Endodermal cell (in vitro differentiated cells): ENCODE measurements around the gene MYOF. TPM values are rescaled to one million over a fixed set of nuclear protein-coding genes. Genes with fewer than 3 reads are reported as not detected.
"Not testable (repeated sequence)": the region's sequence is repeated elsewhere in the genome, so short reads cannot be mapped to it uniquely, and the experiment has no call there.

ENCODE experiments used
- DNase-seq: peaks from one replicate; pipeline ENCODE4 v3.0.0-alpha.2; 2017
- H3K27ac ChIP-seq: 2 replicates; pipeline ENCODE4 v1.5.1; 2013; ENCODE audit warnings: mild to moderate bottlenecking, low read depth, low read length, moderate library complexity
- H3K27me3 ChIP-seq: 2 replicates; pipeline ENCODE4 v1.6.1; 2013; ENCODE audit warnings: mild to moderate bottlenecking, low read length, moderate library complexity; ENCODE audit not compliant: insufficient read depth, control insufficient read depth, poor library complexity, severe bottlenecking
- H3K36me3 ChIP-seq: 2 replicates; pipeline ENCODE4 v1.7.0; 2013; ENCODE audit warnings: mild to moderate bottlenecking, low read length, moderate library complexity; ENCODE audit not compliant: control insufficient read depth, insufficient read depth
- H3K4me1 ChIP-seq: one replicate; pipeline ENCODE4 v1.7.0; 2013; ENCODE audit warnings: low read length; ENCODE audit not compliant: control insufficient read depth, insufficient read depth
- H3K4me3 ChIP-seq: 2 replicates; pipeline ENCODE4 v1.5.1; 2013; ENCODE audit warnings: mild to moderate bottlenecking, low read length, moderate library complexity
- H3K9ac ChIP-seq: 2 replicates; pipeline ENCODE4 v1.6.1; 2013; ENCODE audit warnings: mild to moderate bottlenecking, low read length, moderate library complexity; ENCODE audit not compliant: poor library complexity, severe bottlenecking; ENCODE audit errors: extremely low read depth
- H3K9me3 ChIP-seq: 2 replicates; pipeline ENCODE4 v1.6.1; 2013; ENCODE audit warnings: mild to moderate bottlenecking, low read length, moderate library complexity; ENCODE audit not compliant: control insufficient read depth
- H3K27ac Mint-ChIP-seq: 2 replicates; pipeline ENCODE4 v1.8.0; 2020; ENCODE audit warnings: mixed read lengths
- H3K27me3 Mint-ChIP-seq: 2 replicates; pipeline ENCODE4 v1.8.0; 2021; ENCODE audit warnings: mild to moderate bottlenecking, mixed read lengths; ENCODE audit not compliant: insufficient read depth
- H3K36me3 Mint-ChIP-seq: 2 replicates; pipeline ENCODE4 v1.8.0; 2020; ENCODE audit warnings: low read depth, mixed read lengths
- H3K4me1 Mint-ChIP-seq: 2 replicates; pipeline ENCODE4 v1.8.0; 2020; ENCODE audit warnings: mixed read lengths
- H3K4me3 Mint-ChIP-seq: 2 replicates; pipeline ENCODE4 v1.8.0; 2020; ENCODE audit warnings: mild to moderate bottlenecking, moderate library complexity, mixed read lengths
- H3K9me3 Mint-ChIP-seq: 2 replicates; pipeline ENCODE4 v1.8.0; 2020; ENCODE audit warnings: mild to moderate bottlenecking, mixed read lengths
- WGBS, 2 experiments: methylation state at CpG; one replicate each; pipeline versions ENCODE4 v1.1.5 to v1.1.7; 2013; ENCODE audit warnings: missing lambda C conversion rate in 2 of 2, mixed read lengths in 1 of 2; ENCODE audit not compliant: insufficient coverage in 1 of 2, insufficient read length in 1 of 2; 5-methylcytosine and 5-hydroxymethylcytosine counted together
- total RNA-seq, 2 donors: library from RNA; stranded (reverse); fragmentation: NEBNext Ultra II Directional in 1 of 2; extraction: Animal tissue kit (Norgen Biotek cat#: 25700) in 1 of 2; gene quantifications; 2 replicates in 1 of 2; 3 replicates in 1 of 2; pipeline ENCODE4 v1.2.1, GENCODE V29; 2021
- TF ChIP-seq, protein P1 (sequence below): fragments of 200-600 bp; sonication (generic); conservative IDR thresholded peaks from 2 replicates; pipeline ENCODE4 v1.5.0; 2021; ENCODE audit warnings: antibody characterized with exemption, mild to moderate bottlenecking

Gene MYOF
- total RNA-seq, 2 donors from 2014 or later, result 37.4 to 93.8 TPM

DNA sequence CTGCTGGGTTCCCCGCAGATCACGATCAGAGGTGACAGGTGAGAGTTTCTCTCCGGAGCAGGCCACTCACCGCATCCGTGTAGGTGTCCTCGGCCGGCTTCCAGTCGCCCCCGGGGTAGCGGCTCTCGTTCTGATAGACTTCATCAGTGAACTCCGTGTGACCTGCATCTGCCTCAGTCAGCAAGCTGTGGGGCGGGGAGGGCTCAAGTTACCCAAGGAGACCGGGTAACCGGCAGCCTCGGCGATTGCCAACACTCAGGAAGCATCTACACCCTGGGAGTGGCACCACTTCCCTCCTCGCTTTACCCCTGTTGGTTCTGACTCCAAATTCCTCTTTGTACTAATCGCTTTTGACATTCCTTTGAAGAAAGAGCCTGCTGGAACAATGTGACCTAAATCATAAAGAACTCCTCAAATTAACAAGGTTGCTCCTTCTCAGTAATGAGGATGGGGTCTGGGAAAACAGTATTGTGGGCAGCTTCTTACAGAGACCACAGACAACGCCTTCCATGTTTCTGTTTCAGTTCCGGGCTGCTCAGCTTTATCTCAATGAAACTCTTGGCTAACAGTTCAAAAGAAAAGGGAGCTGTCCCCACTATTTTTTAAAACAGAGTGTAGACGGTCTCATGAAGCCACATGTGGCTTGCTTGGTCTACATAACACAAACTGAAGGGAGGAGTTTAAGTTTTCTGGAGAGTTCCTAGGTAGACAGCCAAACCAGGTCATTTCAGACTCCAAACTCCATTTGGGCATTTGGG, 118.1 kb downstream of the MYOF start:
- peaks cover 21% of the 10 kb centered on the region for H3K4me1 Mint-ChIP-seq
- Histone ChIP-seq H3K36me3 (peaks cover 80% of the 10 kb centered on the region), H3K9ac (no peak overlapping the region), H3K9me3 (peaks cover 12% of the 10 kb centered on the region), H3K4me3 (no peak overlapping the region), H3K27me3 (no peaks in the 10 kb centered on the region), H3K4me1 (peaks cover 15% of the 10 kb centered on the region), H3K27ac (no peak overlapping the region)
- peaks cover 54% of the 10 kb centered on the region for H3K36me3 Mint-ChIP-seq
- no peak for DNase-seq
- 94% methylated on average over 18 to 22 of the region's 22 CpGs for WGBS, 2 experiments
- no peak overlapping the region for H3K4me3 Mint-ChIP-seq
- TF ChIP-seq, protein P1, sequence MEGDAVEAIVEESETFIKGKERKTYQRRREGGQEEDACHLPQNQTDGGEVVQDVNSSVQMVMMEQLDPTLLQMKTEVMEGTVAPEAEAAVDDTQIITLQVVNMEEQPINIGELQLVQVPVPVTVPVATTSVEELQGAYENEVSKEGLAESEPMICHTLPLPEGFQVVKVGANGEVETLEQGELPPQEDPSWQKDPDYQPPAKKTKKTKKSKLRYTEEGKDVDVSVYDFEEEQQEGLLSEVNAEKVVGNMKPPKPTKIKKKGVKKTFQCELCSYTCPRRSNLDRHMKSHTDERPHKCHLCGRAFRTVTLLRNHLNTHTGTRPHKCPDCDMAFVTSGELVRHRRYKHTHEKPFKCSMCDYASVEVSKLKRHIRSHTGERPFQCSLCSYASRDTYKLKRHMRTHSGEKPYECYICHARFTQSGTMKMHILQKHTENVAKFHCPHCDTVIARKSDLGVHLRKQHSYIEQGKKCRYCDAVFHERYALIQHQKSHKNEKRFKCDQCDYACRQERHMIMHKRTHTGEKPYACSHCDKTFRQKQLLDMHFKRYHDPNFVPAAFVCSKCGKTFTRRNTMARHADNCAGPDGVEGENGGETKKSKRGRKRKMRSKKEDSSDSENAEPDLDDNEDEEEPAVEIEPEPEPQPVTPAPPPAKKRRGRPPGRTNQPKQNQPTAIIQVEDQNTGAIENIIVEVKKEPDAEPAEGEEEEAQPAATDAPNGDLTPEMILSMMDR, result no peak
- no peaks in the 10 kb centered on the region for H3K27me3 Mint-ChIP-seq
- H3K27ac Mint-ChIP-seq, result no peak overlapping the region
- peaks cover 5% of the 10 kb centered on the region for H3K9me3 Mint-ChIP-seq

DNA sequence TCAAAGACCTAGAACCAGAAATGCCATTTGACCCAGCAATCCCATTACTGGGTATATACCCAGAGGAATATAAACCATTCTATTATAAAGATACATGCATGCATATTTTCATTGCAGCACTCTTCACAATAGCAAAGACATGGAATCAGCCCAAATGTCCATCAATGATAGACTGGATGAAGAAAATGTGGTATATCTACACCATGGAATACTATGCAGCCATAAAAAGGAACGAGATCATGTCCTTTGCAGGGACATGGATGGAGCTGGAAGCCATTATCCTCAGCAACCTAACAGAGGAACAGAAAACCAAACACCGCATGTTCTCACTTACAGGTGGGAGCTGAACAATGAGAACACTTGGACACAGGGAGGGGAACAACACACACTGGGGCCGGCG, 123.7 kb downstream of the MYOF start:
- not testable (repeated sequence) for H3K27me3 ChIP-seq, H3K4me3 Mint-ChIP-seq, H3K27ac Mint-ChIP-seq, H3K4me1 ChIP-seq, H3K4me3 ChIP-seq, H3K27me3 Mint-ChIP-seq, H3K4me1 Mint-ChIP-seq, H3K27ac ChIP-seq, H3K9ac ChIP-seq, H3K9me3 ChIP-seq, DNase-seq, H3K9me3 Mint-ChIP-seq
- 97 to 100% methylated on average over 2 to 4 of the region's 4 CpGs for WGBS, 2 experiments
- H3K36me3 ChIP-seq, result peaks cover 83% of the 10 kb centered on the region
- peaks cover 58% of the 10 kb centered on the region for H3K36me3 Mint-ChIP-seq

DNA sequence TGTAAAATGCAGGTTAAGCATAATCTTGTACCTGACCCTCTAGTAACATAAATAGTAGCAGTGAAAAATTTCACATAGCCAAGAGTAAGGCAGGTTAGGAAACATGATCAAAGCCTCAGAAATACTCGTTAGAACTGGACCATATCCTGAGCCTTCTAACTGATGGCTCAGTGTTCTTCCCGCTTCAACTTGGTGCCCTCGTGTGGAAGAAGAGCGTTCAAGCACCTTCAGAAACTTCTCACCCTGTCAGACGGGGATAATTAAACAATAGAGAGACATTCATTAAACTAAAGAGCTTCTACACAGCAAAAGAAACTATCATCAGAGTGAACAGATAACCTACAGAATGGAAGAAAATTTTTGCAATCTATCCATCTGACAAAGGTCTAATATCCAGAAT, 124.5 kb downstream of the MYOF start:
- peaks cover 56% of the 10 kb centered on the region for H3K36me3 Mint-ChIP-seq
- TF ChIP-seq, protein P1, result peak; percentile 92
- Histone ChIP-seq H3K36me3 (peaks cover 82% of the 10 kb centered on the region), H3K4me1 (peaks cover 4% of the 10 kb centered on the region), H3K4me3 (no peak overlapping the region), H3K27me3 (no peaks in the 10 kb centered on the region), H3K9ac (no peak overlapping the region), H3K9me3 (peaks cover 9% of the 10 kb centered on the region), H3K27ac (no peak overlapping the region)
- peaks cover 9% of the 10 kb centered on the region for H3K9me3 Mint-ChIP-seq
- no peaks in the 10 kb centered on the region for H3K27me3 Mint-ChIP-seq
- no peak overlapping the region for H3K27ac Mint-ChIP-seq
- WGBS, 2 experiments, result 7 to 8% methylated on average over 4 to 5 of the region's 5 CpGs
- peak; percentile 65 for DNase-seq
- H3K4me1 Mint-ChIP-seq, result peaks cover 12% of the 10 kb centered on the region
- H3K4me3 Mint-ChIP-seq, result no peak overlapping the region
